ENCODE measurements around the gene ACTR3.

DNA sequence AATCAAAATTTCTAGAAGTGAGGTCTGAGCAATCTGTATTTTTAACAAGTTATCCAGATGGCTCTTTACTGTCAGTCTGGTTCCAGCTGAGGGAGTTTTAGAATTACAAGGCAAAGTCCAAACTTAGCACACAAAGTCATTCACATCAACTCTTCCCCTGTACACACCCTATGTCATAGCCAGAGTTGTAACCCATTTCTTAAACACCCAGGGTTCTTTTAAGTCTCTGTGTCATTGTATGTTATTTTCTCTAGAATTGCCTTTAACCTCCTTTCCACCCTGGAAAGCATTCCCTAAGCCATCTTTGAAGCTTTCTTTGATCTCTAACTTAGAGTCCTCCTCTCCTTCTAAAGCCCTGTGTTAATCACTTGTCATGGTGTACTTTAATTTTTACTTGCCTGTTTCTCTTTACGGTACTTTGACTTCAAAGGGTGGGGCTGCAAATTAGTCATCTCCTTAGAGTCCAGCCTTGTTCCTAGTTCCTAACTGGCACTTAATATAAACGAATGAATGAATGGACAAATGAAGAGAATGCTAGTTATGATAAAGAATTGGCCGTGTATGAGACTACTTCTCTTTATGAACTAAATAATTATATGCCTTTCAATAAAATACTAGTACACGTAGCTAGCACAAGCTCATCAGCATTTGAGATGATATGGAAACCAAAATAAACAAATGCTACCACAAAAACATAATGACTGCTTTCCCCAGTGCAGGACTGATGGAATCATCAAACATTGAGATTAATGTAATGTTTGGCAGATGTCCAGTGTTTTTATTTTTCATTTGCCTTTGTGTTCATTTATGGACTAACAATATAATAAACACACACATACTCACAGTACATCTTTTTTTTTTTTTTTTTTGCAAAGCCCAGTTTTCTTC, 11.9 kb upstream of the ACTR3 start:
- no peak for TF ChIP-seq POLR2A (IDR thresholded peaks at IDR 0.05; ENCODE audit: extremely low read depth, insufficient read length)
- TF ChIP-seq, protein P1, sequence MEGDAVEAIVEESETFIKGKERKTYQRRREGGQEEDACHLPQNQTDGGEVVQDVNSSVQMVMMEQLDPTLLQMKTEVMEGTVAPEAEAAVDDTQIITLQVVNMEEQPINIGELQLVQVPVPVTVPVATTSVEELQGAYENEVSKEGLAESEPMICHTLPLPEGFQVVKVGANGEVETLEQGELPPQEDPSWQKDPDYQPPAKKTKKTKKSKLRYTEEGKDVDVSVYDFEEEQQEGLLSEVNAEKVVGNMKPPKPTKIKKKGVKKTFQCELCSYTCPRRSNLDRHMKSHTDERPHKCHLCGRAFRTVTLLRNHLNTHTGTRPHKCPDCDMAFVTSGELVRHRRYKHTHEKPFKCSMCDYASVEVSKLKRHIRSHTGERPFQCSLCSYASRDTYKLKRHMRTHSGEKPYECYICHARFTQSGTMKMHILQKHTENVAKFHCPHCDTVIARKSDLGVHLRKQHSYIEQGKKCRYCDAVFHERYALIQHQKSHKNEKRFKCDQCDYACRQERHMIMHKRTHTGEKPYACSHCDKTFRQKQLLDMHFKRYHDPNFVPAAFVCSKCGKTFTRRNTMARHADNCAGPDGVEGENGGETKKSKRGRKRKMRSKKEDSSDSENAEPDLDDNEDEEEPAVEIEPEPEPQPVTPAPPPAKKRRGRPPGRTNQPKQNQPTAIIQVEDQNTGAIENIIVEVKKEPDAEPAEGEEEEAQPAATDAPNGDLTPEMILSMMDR (IDR thresholded peaks at IDR 0.05; ENCODE audit: low read depth, low read length), result no peak
- TF ChIP-seq, protein P2, sequence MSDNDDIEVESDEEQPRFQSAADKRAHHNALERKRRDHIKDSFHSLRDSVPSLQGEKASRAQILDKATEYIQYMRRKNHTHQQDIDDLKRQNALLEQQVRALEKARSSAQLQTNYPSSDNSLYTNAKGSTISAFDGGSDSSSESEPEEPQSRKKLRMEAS (IDR thresholded peaks at IDR 0.05; ENCODE audit: low read depth, low read length), result no peak
- TF ChIP-seq MYC (IDR thresholded peaks at IDR 0.05; ENCODE audit: low read depth, low read length), result no peak
